ENCODE results near the gene CHD5. TPM values are rescaled to one million over a fixed set of nuclear protein-coding genes. Genes with fewer than 3 reads are reported as not detected.

Gene CHD5
- total RNA-seq: 0.11 and 0.13 TPM in 2 replicates

DNA sequence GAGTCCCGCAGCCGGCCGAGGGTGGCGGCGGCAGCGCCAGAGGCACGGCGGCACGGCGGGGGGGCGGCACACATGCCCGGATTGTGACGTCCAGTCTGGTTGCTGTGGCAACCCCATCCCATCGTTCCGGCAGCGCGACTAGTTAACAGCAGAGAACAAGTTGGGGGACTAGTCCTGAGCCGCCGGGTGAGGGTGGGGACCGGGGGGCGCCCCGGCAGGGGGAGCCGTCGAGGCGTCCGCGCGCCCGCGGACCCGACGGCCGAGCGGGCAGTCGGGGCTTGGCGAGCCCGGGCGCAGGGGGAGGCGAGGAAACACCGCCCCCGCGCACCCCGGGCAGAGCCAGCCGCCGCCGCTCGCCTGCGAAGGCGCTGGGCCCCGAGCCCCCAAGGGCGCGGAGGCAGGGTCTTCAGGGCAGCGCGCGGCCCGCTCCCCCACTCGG is at the start of gene CHD5:
Gene CHD5 (minus strand): TSS at position 54 of the 439 bp plus-strand sequence. CDS start 298 bp downstream, outside the sequence.

DNA sequence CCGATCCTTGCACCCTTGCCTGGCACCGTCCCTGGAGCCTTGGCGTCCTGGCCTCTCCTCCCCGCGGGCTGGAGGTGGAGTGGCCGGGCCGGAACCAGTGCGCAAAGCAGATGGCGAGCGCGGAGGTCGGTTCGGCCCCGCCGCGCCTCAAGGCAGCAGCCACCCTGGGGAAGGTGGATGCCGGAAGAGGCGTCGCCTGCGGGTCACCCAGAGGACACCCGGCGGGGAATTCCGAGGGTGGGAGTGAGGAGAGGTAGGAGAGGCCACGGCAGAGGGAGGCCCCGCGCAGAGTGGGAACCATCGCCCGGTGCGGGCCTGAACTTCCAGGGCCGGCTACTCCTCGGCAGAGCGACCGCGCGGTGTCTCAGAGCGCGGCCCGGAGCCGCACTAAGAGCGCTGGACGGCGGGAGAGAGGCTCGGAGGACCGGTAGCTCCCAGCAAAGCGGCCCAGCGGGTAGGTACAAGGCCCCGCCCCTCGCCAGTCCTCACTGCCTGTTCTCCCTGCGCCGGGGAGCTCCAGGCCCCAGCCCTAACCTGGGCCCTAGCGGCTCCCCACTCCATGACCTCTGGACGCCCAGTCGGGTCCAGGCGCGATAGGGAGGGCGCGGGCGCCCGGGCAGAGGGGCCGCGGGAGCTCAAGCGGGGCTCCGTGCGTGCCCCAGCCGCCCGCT is 25.9 kb upstream of the CHD5 start, which contains the start of gene RNF207:
Gene RNF207 (plus strand): TSS at position 271 of the 671 bp plus-strand sequence. CDS start 417 bp downstream, outside the sequence.

DNA sequence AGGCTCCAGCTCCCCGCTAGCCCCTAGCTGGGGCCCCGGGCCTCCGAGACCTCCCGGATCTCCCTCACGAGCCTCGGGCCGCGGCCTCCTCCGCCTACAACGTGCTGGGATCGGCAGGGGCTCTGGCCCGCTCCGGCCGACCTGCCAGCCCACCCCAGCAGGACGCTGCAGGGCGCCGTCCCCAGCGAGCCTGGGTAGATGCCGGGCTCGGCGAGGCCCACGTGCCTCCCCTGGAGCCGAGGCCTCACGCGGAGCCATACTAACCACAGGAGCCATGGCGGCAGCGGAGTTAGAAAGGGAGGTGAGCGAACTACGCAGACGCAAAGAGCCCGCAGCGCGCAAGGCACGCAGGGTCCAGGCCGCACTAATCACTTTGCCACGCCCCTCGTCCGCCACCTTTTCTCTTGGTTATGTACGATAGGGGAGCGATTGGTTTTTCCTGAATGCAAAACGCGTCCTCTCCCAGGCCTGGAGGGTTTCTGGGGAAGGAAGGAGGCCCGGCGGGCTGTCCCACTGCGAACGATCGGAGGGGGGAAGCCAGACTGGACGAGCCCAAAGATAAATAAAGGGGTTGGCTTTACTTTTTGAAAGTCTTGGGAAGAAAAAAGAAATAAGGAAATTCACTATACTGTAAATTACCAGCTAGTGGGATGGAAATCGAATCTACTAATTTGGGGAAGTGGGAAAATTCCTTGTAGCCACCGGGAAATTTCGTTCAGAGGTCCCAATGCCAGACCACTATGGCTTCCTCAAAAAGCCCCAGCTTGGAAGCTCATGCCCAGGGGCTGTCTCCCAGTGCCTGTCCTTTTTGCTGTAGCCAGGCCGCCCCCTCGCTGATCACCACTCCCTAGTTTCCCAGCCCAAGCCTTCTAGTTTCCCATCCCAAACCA is 19.4 kb upstream of the CHD5 start, which contains the start of gene RPL22:
Gene RPL22 (minus strand): TSS at position 298 of the 890 bp plus-strand sequence. CDS start 22 bp downstream, at position 276.

Other genes starting within 250 kb of the CHD5 start
- gene NPHP4, start 187.9 kb downstream of the CHD5 start, total RNA-seq: 6.1 and 7.1 TPM in 2 replicates
- 4.1 and 5.4 TPM in 2 replicates for gene KCNAB2, start 134.4 kb downstream of the CHD5 start, total RNA-seq
- 118 and 161 TPM in 2 replicates for gene RPL22, start 19.3 kb upstream of the CHD5 start, total RNA-seq
- 10.7 and 12.0 TPM in 2 replicates for gene RNF207, start 25.8 kb upstream of the CHD5 start, total RNA-seq
- gene ICMT, start 55.6 kb upstream of the CHD5 start, total RNA-seq: 75.9 and 86.5 TPM in 2 replicates
- gene HES3, start 63.9 kb upstream of the CHD5 start, total RNA-seq: not detected in 2 replicates
- 5.6 and 8.1 TPM in 2 replicates for gene GPR153, start 80.8 kb upstream of the CHD5 start, total RNA-seq
- 25.9 and 32.6 TPM in 2 replicates for gene ACOT7, start 213.4 kb upstream of the CHD5 start, total RNA-seq
- gene HES2, start 239.6 kb upstream of the CHD5 start, total RNA-seq: under 0.01 TPM in 1 of 2 replicates, not detected in the other
- gene ESPN, start 244.5 kb upstream of the CHD5 start, total RNA-seq: under 0.01 TPM in 1 of 2 replicates, not detected in the other

Measured in articular chondrocyte of knee joint (primary cell).